Measurements from ENCODE around the gene PXDN. TPM values are rescaled to one million over a fixed set of nuclear protein-coding genes. Genes with fewer than 3 reads are reported as not detected.
"Not testable (repeated sequence)": the region's sequence is repeated elsewhere in the genome, so short reads cannot be mapped to it uniquely, and the experiment has no call there.

The PXDN gene
- total RNA-seq, 2 donors from 2014 or later: 9.5 to 20.0 TPM

DNA sequence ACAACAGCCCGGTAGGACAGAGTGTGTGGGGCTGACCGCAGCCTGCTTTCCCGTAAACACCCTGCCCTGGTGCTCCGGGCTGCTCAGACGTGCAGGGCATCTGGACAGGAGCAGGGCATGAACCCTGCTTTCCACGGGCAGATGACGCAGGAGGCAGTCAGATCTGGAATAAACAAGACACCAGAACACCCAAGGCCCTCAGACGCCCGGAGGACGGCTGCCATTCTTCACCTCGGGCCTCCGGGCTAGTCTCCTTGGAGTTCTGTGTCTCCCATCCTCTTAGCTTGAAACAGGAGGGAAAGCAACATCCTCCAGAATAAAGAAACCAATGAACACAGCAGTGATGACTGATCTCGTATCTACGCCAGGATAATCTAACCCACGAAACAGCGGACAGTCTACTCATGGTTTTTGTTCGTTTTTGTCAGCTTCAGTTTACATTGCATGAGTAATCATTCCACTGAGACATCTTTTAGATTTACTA is 7.3 kb downstream of the PXDN start:
- Histone ChIP-seq H3K27me3 (no peaks in the 10 kb centered on the region), H3K36me3 (no peaks in the 10 kb centered on the region), H3K9ac (ENCODE audit: low read depth in 2 of 2, low read length in 2 of 2) (no peak overlapping the region), H3K9me3 (no peaks in the 10 kb centered on the region), H3K4me3 (no peak overlapping the region), H3K4me1 (no peaks in the 10 kb centered on the region), H3K27ac (peak overlapping the region; percentile 6)
- peak; percentile 15 for DNase-seq
- intact Hi-C loops (cut with DNase I): no loop called here
- TF ChIP-seq, protein P1, sequence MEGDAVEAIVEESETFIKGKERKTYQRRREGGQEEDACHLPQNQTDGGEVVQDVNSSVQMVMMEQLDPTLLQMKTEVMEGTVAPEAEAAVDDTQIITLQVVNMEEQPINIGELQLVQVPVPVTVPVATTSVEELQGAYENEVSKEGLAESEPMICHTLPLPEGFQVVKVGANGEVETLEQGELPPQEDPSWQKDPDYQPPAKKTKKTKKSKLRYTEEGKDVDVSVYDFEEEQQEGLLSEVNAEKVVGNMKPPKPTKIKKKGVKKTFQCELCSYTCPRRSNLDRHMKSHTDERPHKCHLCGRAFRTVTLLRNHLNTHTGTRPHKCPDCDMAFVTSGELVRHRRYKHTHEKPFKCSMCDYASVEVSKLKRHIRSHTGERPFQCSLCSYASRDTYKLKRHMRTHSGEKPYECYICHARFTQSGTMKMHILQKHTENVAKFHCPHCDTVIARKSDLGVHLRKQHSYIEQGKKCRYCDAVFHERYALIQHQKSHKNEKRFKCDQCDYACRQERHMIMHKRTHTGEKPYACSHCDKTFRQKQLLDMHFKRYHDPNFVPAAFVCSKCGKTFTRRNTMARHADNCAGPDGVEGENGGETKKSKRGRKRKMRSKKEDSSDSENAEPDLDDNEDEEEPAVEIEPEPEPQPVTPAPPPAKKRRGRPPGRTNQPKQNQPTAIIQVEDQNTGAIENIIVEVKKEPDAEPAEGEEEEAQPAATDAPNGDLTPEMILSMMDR (IDR thresholded peaks at IDR 0.05): no peak

DNA sequence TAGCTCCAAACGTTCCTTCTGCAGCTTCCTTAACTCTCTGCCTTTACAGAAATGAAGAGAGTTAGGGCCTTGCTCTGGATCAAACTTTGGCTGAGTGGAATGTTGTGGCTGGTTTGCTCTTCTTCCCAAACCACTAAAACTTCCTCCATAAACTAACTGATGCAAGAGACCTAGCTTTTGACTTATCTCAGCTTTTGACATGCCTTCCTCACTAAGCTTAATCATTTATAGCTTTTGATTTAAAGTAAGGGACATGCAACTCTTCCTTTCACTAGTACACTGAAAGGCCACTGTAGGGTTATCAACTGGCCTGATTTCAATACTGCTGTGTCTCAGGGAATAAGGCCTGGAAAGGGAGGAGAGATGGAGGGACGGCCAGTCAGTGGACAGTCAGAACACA is 8.3 kb downstream of the PXDN start:
- H3K27me3 ChIP-seq: no peaks in the 10 kb centered on the region
- TF ChIP-seq, protein P1 (IDR thresholded peaks at IDR 0.05): no peak
- H3K9me3 ChIP-seq: no peaks in the 10 kb centered on the region
- no peak for DNase-seq
- intact Hi-C loops (cut with DNase I): no loop called here
- H3K4me1 ChIP-seq: no peaks in the 10 kb centered on the region
- no peak overlapping the region for H3K4me3 ChIP-seq
- peak overlapping the region; percentile 6 for H3K27ac ChIP-seq
- no peaks in the 10 kb centered on the region for H3K36me3 ChIP-seq
- H3K9ac ChIP-seq (ENCODE audit: low read depth in 2 of 2, low read length in 2 of 2): peak overlapping the region in 1 of 2 donors; percentile 8

DNA sequence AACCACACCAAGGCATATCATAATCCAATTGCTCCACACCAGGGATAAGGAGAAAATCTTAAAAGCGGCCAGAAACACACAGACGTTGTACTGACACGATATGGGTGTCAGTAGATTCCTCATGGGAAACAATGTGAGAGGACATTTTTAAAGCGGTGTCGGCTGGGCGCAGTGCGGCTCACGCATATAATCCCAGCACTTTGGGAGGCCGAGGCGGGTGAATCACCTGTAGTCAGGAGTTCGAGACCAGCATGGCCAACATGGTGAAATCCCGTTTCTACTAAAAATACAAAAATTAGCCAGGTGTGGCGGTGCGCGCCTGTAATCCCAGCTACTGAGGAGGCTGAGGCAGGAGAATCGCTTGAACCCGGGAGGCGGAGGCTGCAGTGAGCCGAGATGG is 11.0 kb downstream of the PXDN start:
- H3K4me3 ChIP-seq; H3K27ac ChIP-seq; H3K27me3 ChIP-seq; intact Hi-C loops (cut with DNase I); H3K4me1 ChIP-seq; H3K36me3 ChIP-seq; DNase-seq; H3K9ac ChIP-seq (ENCODE audit: low read depth in 2 of 2, low read length in 2 of 2); H3K9me3 ChIP-seq: not testable (repeated sequence)

DNA sequence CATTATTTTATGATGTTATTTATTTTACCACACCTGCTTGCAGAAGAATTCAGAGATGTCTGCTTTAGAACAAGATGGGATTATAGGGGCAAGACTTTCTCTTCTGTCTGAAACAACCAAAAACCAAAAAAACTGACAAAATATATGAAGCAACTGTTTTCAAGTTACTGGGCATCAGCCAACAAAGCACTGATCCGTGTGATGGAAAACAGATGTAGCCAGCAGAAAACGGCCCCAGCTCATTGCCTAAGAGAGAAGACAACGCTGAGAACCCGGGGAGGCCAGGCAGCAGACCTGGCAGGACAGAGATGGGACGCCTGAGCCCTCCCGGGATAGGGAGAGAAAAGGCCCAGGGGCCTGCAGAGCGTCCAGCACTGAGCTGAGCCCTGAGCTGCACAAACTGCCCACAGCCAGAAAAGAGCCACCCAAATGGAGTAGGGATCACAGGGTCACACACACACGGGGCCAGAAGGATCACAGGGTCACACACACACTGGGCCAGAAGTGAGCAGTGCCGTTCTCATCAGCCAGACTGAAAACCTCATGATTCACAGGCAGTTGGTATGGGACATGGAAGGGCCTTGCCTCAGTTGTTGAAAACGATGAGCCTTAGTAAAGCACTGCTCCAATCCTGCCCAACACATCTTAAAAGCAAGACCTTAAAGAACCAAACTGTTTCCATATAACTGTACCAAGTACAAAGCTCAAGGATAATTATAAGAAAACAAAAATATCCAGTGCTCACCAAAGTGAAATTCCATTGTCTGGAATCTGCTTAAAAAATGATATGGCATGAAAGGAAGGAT is 12.1 kb downstream of the PXDN start:
- Histone ChIP-seq H3K27me3 (no peaks in the 10 kb centered on the region), H3K27ac (peak overlapping the region; percentile 50), H3K9me3 (no peaks in the 10 kb centered on the region), H3K36me3 (no peaks in the 10 kb centered on the region), H3K4me3 (no peak overlapping the region), H3K4me1 (no peaks in the 10 kb centered on the region), H3K9ac (ENCODE audit: low read depth in 2 of 2, low read length in 2 of 2) (no peak overlapping the region)
- peak; percentile 29 for DNase-seq
- TF ChIP-seq, protein P1 (IDR thresholded peaks at IDR 0.05): no peak
- intact Hi-C loops (cut with DNase I): no loop called here

DNA sequence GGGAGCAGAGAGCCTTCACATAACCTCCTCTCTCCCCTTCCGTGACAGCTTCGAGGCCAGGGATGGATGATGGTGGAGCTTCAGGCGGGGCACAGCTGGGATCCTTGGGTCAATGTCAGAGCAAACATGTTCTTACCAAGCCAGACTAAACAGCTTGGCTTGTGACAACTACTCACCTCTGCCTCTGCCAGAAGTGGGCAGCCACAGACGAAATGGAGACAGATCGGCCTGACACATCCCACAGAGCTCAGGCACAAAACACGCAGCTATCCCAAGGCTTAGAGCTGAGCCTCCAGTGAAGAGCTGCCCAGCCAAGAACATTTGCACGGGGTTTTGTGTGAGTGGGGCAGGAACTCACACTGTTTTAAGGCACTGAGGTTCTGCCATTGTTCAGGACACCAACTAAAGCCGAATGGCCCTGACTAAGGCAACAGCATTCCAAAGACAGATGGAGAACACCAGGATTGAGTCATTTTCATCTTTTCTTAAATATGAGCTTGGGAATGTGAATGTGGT is 12.8 kb downstream of the PXDN start:
- Histone ChIP-seq H3K9me3 (no peaks in the 10 kb centered on the region), H3K4me1 (no peaks in the 10 kb centered on the region), H3K27ac (peak overlapping the region; percentile 50), H3K27me3 (no peaks in the 10 kb centered on the region), H3K36me3 (no peaks in the 10 kb centered on the region), H3K9ac (ENCODE audit: low read depth in 2 of 2, low read length in 2 of 2) (no peak overlapping the region), H3K4me3 (no peak overlapping the region)
- intact Hi-C loops (cut with DNase I): no loop called here
- peak; percentile 19 for DNase-seq
- TF ChIP-seq, protein P1 (IDR thresholded peaks at IDR 0.05): no peak
